Measurements from ENCODE around the gene TOM1L1. TPM values are rescaled to one million over a fixed set of nuclear protein-coding genes. Genes with fewer than 3 reads are reported as not detected.
"Not testable (repeated sequence)": the region's sequence is repeated elsewhere in the genome, so short reads cannot be mapped to it uniquely, and the experiment has no call there.

TOM1L1 gene
- total RNA-seq, 1 donor from 2014 or later: 9.0 TPM

DNA sequence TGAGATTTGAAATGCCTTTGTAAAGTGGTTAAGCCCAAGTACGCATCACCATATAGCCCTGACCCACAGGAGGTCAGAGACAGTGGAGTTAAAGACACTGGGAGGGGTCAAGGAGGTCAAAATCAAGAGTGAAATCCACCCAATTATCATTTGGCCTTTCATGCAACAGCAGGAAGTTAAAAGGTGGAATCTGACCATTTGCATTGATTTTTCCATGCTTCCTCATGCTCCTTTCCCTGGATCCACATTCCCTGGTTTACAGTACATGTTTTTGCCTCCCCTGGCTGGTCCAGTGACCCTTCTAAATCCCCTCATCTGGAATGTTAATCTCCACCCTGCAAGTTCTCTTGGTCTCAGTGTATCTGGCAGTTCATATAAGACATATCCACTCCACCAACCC is 36.6 kb upstream of the TOM1L1 start:
- no peaks in the 10 kb centered on the region for H3K9me3 ChIP-seq (replicated peaks)
- intact Hi-C loops (cut with micrococcal nuclease): no loop called here
- TF ChIP-seq, protein P1, sequence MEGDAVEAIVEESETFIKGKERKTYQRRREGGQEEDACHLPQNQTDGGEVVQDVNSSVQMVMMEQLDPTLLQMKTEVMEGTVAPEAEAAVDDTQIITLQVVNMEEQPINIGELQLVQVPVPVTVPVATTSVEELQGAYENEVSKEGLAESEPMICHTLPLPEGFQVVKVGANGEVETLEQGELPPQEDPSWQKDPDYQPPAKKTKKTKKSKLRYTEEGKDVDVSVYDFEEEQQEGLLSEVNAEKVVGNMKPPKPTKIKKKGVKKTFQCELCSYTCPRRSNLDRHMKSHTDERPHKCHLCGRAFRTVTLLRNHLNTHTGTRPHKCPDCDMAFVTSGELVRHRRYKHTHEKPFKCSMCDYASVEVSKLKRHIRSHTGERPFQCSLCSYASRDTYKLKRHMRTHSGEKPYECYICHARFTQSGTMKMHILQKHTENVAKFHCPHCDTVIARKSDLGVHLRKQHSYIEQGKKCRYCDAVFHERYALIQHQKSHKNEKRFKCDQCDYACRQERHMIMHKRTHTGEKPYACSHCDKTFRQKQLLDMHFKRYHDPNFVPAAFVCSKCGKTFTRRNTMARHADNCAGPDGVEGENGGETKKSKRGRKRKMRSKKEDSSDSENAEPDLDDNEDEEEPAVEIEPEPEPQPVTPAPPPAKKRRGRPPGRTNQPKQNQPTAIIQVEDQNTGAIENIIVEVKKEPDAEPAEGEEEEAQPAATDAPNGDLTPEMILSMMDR (IDR thresholded peaks at IDR 0.05; ENCODE audit: borderline replicate concordance): no peak
- H3K4me3 ChIP-seq: no peak overlapping the region
- no peaks in the 10 kb centered on the region for H3K4me1 ChIP-seq
- no peak overlapping the region for H3K27ac ChIP-seq (replicated peaks)
- no peaks in the 10 kb centered on the region for H3K36me3 ChIP-seq
- H3K27me3 ChIP-seq (ENCODE audit: low read depth): no peaks in the 10 kb centered on the region
- DNase-seq: no peak

- H3K4me1 ChIP-seq: no peaks in the 10 kb centered on the region
- no peak for DNase-seq
- intact Hi-C loops (cut with micrococcal nuclease): no loop called here
- H3K9me3 ChIP-seq (replicated peaks): no peaks in the 10 kb centered on the region
- no peak overlapping the region for H3K27ac ChIP-seq (replicated peaks)
- no peaks in the 10 kb centered on the region for H3K36me3 ChIP-seq
- no peaks in the 10 kb centered on the region for H3K27me3 ChIP-seq (ENCODE audit: low read depth)
- TF ChIP-seq, protein P1 (IDR thresholded peaks at IDR 0.05; ENCODE audit: borderline replicate concordance): no peak
- H3K4me3 ChIP-seq: no peak overlapping the region
These were observed 35.9 kb upstream of the TOM1L1 start for GRCh38 chr17:54864636-54865356.

- Histone ChIP-seq H3K27me3 (ENCODE audit: low read depth) (peaks cover 6% of the 10 kb centered on the region), H3K9me3 (replicated peaks) (no peaks in the 10 kb centered on the region), H3K27ac (replicated peaks) (no peak overlapping the region), H3K4me1 (no peaks in the 10 kb centered on the region), H3K36me3 (no peaks in the 10 kb centered on the region), H3K4me3 (no peak overlapping the region)
- intact Hi-C loops (cut with micrococcal nuclease): no loop called here
- TF ChIP-seq, protein P1 (IDR thresholded peaks at IDR 0.05; ENCODE audit: borderline replicate concordance): no peak
- DNase-seq: no peak
These were observed 33.0 kb upstream of the TOM1L1 start for GRCh38 chr17:54867634-54868033.

DNA sequence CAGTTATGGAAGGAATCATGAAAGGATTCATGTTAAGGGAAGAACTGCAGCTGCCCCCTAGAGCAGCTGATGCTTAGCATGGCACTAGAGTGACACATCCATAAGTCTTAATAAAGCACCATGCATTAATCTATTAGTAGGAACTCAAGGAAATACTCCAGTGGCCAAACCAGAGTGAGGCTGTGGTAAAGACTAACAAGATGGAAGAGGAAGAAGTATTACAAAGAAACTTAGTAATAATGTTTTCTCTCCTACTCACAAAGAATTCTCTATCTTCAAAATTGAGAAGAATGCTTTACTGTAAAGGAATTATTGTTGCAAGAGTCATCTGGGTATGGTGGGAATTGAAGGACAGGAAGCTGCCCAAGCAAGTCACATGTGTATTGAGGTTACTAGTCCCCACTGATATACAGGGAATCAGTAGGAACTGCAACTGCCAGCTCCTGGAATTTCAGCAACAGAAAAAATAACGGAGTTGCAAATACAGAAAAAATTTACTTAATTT is 29.9 kb upstream of the TOM1L1 start:
- intact Hi-C loops (cut with micrococcal nuclease): no loop called here
- TF ChIP-seq, protein P1 (IDR thresholded peaks at IDR 0.05; ENCODE audit: borderline replicate concordance): no peak
- no peaks in the 10 kb centered on the region for H3K9me3 ChIP-seq (replicated peaks)
- H3K27me3 ChIP-seq (ENCODE audit: low read depth): peaks cover 6% of the 10 kb centered on the region
- no peak overlapping the region for H3K4me3 ChIP-seq
- H3K4me1 ChIP-seq: no peaks in the 10 kb centered on the region
- no peaks in the 10 kb centered on the region for H3K36me3 ChIP-seq
- no peak for DNase-seq
- no peak overlapping the region for H3K27ac ChIP-seq (replicated peaks)

GRCh38 chr17:54875906-54876305 is 24.7 kb upstream of the TOM1L1 start:
- H3K27me3 ChIP-seq (ENCODE audit: low read depth); H3K36me3 ChIP-seq; H3K4me3 ChIP-seq; intact Hi-C loops (cut with micrococcal nuclease); H3K27ac ChIP-seq (replicated peaks); H3K4me1 ChIP-seq; DNase-seq; H3K9me3 ChIP-seq (replicated peaks): not testable (repeated sequence)

- H3K27me3 ChIP-seq (ENCODE audit: low read depth): peaks cover 5% of the 10 kb centered on the region
- no peak overlapping the region for H3K4me3 ChIP-seq
- no peaks in the 10 kb centered on the region for H3K4me1 ChIP-seq
- H3K36me3 ChIP-seq: no peaks in the 10 kb centered on the region
- TF ChIP-seq, protein P1 (IDR thresholded peaks at IDR 0.05; ENCODE audit: borderline replicate concordance): no peak
- no peak overlapping the region for H3K27ac ChIP-seq (replicated peaks)
- DNase-seq: no peak
- no peaks in the 10 kb centered on the region for H3K9me3 ChIP-seq (replicated peaks)
- intact Hi-C loops (cut with micrococcal nuclease): no loop called here
These were observed 23.9 kb upstream of the TOM1L1 start for GRCh38 chr17:54876656-54877195.
